DND-41 (cell line): ENCODE results near the gene PCED1A.

Experiments used
- ATAC-seq: fragments of 200-7000 bp; cut with Tn5 transposase; 3 replicates; pipeline ENCODE4 v1.9.1; 2021; ENCODE audit warnings: low read depth; ENCODE audit not compliant: insufficient read depth
- DNase-seq: peaks from one replicate; pipeline ENCODE4 v3.0.0-alpha.2; 2020
- H2AFZ ChIP-seq: 2 replicates; pipeline ENCODE4 v1.6.0; 2012; ENCODE audit warnings: low read depth, low read length
- H3K27ac ChIP-seq: 2 replicates; pipeline ENCODE4 v1.5.1; 2012; ENCODE audit warnings: low read length, inconsistent platforms
- H3K27me3 ChIP-seq: fragments of 200-600 bp; sonication (generic); 2 replicates; pipeline ENCODE4 v1.6.0; 2012; ENCODE audit warnings: low read length, mild to moderate bottlenecking, inconsistent platforms; ENCODE audit not compliant: insufficient read depth, poor library complexity
- H3K36me3 ChIP-seq: 2 replicates; pipeline ENCODE4 v1.5.1; 2012; ENCODE audit warnings: low read length, inconsistent platforms; ENCODE audit not compliant: insufficient read depth
- H3K4me1 ChIP-seq: 2 replicates; pipeline ENCODE4 v1.5.1; 2012; ENCODE audit warnings: mild to moderate bottlenecking, low read length; ENCODE audit not compliant: insufficient read depth
- H3K4me2 ChIP-seq: 2 replicates; pipeline ENCODE4 v1.6.0; 2012; ENCODE audit warnings: mild to moderate bottlenecking, moderate library complexity, low read length, inconsistent platforms; ENCODE audit not compliant: insufficient read depth
- H3K4me3 ChIP-seq, 2 experiments: fragments of 200-600 bp in 1 of 2; shearing (Covaris generic) in 1 of 2; 2 replicates each; pipeline ENCODE4 v1.5.1; 2012 to 2016; ENCODE audit warnings: inconsistent platforms in 2 of 2, low read length in 2 of 2, mild to moderate bottlenecking in 2 of 2, low read depth in 1 of 2, moderate library complexity in 1 of 2
- H3K79me2 ChIP-seq: 2 replicates; pipeline ENCODE4 v1.6.0; 2012; ENCODE audit warnings: low read length, inconsistent platforms; ENCODE audit not compliant: insufficient read depth
- H3K9ac ChIP-seq: 2 replicates; pipeline ENCODE4 v1.6.0; 2012; ENCODE audit warnings: low read depth, mild to moderate bottlenecking, inconsistent platforms, low read length, moderate library complexity
- H3K9me3 ChIP-seq: 2 replicates; pipeline ENCODE4 v1.5.1; 2012; ENCODE audit warnings: low read length, moderate library complexity, mild to moderate bottlenecking, inconsistent platforms; ENCODE audit not compliant: insufficient read depth, severe bottlenecking
- H4K20me1 ChIP-seq: 2 replicates; pipeline ENCODE4 v1.6.0; 2012; ENCODE audit warnings: low read length; ENCODE audit not compliant: insufficient read depth
- EZH2 ChIP-seq: IDR thresholded peaks from 3 replicates; pipeline ENCODE4 v1.6.1; 2012; ENCODE audit warnings: borderline replicate concordance, low read depth, mild to moderate bottlenecking, moderate library complexity, low read length, inconsistent platforms; ENCODE audit not compliant: severe bottlenecking
- TF ChIP-seq, protein P1 (sequence below): IDR thresholded peaks from 2 replicates; pipeline ENCODE4 v1.5.1; 2012; ENCODE audit warnings: borderline replicate concordance, low read length, moderate library complexity, mild to moderate bottlenecking; ENCODE audit not compliant: poor library complexity, severe bottlenecking; ENCODE audit errors: extremely low read depth

PCED1A gene

GRCh38 chr20:2817341-2817726 is 23.1 kb downstream of the PCED1A start:
- DNase-seq = no peak
- H3K4me3 ChIP-seq = no peak overlapping the region

DNA sequence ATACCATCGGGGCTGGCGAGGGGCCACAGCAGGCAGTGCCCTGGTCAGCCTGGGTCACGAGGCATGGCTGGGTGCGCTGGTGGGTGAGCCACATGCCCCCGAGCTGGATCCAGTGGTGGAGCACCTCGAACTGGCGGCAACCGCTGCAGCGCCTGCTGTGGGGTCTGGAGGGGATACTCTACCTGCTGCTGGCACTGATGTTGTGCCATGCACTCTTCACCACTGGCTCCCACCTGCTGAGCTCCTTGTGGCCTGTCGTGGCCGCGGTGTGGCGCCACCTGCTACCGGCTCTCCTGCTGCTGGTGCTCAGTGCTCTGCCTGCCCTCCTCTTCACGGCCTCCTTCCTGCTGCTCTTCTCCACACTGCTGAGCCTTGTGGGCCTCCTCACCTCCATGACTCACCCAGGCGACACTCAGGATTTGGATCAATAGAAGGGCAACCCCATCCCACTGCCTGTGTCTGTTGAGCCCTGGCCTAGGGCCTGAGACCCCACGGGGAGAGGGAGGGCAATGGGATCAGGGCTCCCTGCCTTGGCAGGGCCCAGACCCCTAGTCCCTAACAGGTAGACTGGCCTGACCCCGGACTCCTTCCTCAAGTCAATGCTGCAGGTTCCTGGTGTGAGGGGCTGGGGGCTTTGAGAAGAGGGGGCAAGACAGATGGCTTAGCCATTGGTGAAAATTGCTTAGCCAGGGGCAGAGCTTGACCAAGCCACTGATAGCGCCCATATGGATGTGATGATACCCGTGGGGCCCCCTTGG is 23.7 kb downstream of the PCED1A start:
- Histone ChIP-seq H3K9ac (no peak overlapping the region), H3K27ac (no peak overlapping the region), H3K27me3 (peaks cover 33% of the 10 kb centered on the region), H2AFZ (no peak overlapping the region), H3K4me1 (peaks cover 12% of the 10 kb centered on the region), H3K9me3 (peaks cover 4% of the 10 kb centered on the region), H4K20me1 (peaks cover 69% of the 10 kb centered on the region), H3K36me3 (no peaks in the 10 kb centered on the region), H3K4me2 (no peak overlapping the region), H3K79me2 (no peaks in the 10 kb centered on the region), H3K4me3 (no peak overlapping the region)
- TF ChIP-seq, protein P1, sequence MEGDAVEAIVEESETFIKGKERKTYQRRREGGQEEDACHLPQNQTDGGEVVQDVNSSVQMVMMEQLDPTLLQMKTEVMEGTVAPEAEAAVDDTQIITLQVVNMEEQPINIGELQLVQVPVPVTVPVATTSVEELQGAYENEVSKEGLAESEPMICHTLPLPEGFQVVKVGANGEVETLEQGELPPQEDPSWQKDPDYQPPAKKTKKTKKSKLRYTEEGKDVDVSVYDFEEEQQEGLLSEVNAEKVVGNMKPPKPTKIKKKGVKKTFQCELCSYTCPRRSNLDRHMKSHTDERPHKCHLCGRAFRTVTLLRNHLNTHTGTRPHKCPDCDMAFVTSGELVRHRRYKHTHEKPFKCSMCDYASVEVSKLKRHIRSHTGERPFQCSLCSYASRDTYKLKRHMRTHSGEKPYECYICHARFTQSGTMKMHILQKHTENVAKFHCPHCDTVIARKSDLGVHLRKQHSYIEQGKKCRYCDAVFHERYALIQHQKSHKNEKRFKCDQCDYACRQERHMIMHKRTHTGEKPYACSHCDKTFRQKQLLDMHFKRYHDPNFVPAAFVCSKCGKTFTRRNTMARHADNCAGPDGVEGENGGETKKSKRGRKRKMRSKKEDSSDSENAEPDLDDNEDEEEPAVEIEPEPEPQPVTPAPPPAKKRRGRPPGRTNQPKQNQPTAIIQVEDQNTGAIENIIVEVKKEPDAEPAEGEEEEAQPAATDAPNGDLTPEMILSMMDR = peak; percentile 62
- no peak for TF ChIP-seq EZH2
- ATAC-seq (peak; percentile 75), DNase-seq (peak; percentile 41)

More at GRCh38 chr20:2817341-2817726, 23.1 kb downstream of the PCED1A start:
- Histone ChIP-seq H3K4me2 (no peak overlapping the region), H4K20me1 (peaks cover 71% of the 10 kb centered on the region), H3K9me3 (peaks cover 3% of the 10 kb centered on the region), H3K27me3 (peaks cover 33% of the 10 kb centered on the region), H3K27ac (no peak overlapping the region), H3K9ac (no peak overlapping the region), H3K79me2 (no peaks in the 10 kb centered on the region), H3K4me1 (peaks cover 18% of the 10 kb centered on the region), H3K36me3 (no peaks in the 10 kb centered on the region), H2AFZ (no peak overlapping the region)
- no peak for ATAC-seq
- no peak for TF ChIP-seq EZH2
- TF ChIP-seq, protein P1 = no peak

DNA sequence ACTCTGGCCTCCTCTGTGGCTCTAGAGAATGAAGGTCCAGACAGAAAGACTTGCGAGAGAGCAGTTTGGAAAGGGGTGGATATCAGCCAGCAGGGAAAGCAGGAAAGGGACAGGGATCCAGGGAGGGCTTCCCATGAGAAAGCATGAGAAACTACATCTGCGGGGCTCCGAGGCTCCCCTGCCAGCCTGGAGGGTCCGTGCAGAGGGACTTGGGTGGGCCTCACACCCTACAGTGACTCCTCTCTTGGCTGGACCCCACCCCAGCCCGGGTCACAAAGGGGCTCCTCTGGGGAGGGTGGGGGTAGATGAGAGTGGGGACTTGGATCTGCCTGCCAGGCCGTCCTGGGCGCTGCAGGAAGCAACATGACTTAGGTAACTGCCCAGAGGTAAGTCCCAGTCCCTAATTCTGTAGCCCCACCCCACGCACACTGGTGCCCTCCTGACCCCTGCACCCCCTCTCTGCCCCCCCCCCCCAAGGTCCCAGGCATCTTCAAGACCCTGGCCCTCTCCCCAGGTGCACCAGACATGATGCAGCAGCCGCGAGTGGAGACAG is 24.3 kb downstream of the PCED1A start, which contains the start of gene TMEM239:
TSS of gene TMEM239 (plus strand) at position 335 of the 553 bp plus-strand sequence. CDS start at position 526, 191 bp downstream.
- H3K4me3 ChIP-seq = no peak within 1 kb of the TSS
- no peak within 1 kb of the TSS for H2AFZ ChIP-seq
- peaks cover 33% of the 10 kb centered on the region for H3K27me3 ChIP-seq
- no peak within 1 kb of the TSS for H3K27ac ChIP-seq
- TF ChIP-seq, protein P1 = no peak
- TF ChIP-seq EZH2 = no peak
- H3K9ac ChIP-seq = no peak within 1 kb of the TSS
- H3K36me3 ChIP-seq = no peaks in the 10 kb centered on the region
- no peaks in the 10 kb centered on the region for H3K79me2 ChIP-seq
- H3K4me2 ChIP-seq = no peak within 1 kb of the TSS
- peaks cover 64% of the 10 kb centered on the region for H4K20me1 ChIP-seq
- peaks cover 4% of the 10 kb centered on the region for H3K9me3 ChIP-seq
- ATAC-seq (no peak), DNase-seq (no peak)
- peaks cover 6% of the 10 kb centered on the region for H3K4me1 ChIP-seq
